Measurements from ENCODE around the gene PLEKHM2. TPM values are rescaled to one million over a fixed set of nuclear protein-coding genes. Genes with fewer than 3 reads are reported as not detected.

Gene PLEKHM2
- total and polyA plus RNA-seq, 5 donors from 2014 or later: 3.2 to 71.8 (median 4.2) TPM

- no peak for ATAC-seq (ENCODE audit: low read depth in 2 of 2)
Measured at GRCh38 chr1:15734296-15734695, 50.2 kb downstream of the PLEKHM2 start.

GRCh38 chr1:15734901-15735300 lies 50.8 kb downstream of the PLEKHM2 start:
- no peak for DNase-seq

More at GRCh38 chr1:15734296-15734695, 50.2 kb downstream of the PLEKHM2 start:
- Mint-ChIP-seq H3K36me3 (peaks cover 11% of the 10 kb centered on the region), H3K4me3 (no peak overlapping the region), H3K27me3 (no peaks in the 10 kb centered on the region), H3K27ac (no peak overlapping the region), H3K4me1 (no peaks in the 10 kb centered on the region), H3K9me3 (no peaks in the 10 kb centered on the region)
- Histone ChIP-seq H3K27me3 (ENCODE audit: control insufficient read depth, insufficient read depth, low read length) (no peaks in the 10 kb centered on the region), H3K4me3 (ENCODE audit: low read depth, low read length) (no peak overlapping the region), H3K36me3 (ENCODE audit: control insufficient read depth, insufficient read depth, low read length) (peaks cover 15% of the 10 kb centered on the region), H3K27ac (ENCODE audit: insufficient read depth, low read length, poor library complexity, severe bottlenecking) (no peak overlapping the region), H3K4me1 (ENCODE audit: control insufficient read depth, insufficient read depth, low read length, poor library complexity, severe bottlenecking) (no peaks in the 10 kb centered on the region), H3K9me3 (ENCODE audit: control insufficient read depth in 2 of 2, low read length in 2 of 2) (no peaks in the 10 kb centered on the region)
- no peak for DNase-seq

DNA sequence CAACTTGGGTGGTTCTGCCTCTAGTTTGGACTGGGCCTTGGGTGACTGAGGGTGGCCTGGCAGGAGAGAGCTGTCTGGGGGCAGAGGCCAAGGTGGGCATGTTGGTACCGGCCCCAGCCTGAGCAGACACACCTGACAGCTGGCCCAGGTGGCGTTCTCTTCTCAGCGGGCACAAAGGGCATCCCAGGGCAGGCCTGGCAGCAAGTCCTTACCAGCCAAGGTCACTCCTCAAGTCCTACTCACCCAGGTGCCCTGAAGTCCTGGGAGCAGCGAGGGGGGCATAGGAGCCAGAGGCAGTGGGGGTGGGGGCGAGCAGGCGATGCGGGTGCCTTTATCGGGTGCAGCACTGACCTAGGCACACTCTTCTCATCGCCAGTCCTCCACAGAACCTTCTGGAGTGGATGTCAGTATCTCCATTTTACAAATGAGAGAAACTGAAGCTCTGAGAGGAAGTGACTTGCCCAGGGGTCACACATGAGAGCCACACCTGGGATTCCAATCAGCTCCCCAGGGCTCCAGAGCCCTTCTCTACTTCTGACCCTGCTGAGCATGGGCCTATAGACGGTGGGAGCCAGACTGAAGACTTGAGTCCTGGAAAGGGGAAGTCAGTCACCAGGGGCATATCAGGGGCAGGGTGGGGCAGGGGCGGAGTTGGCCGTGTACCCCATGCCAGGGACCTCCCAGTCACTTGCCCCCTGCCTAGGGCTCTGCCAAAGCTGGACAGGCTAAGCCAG lies 51.4 kb downstream of the PLEKHM2 start:
- Histone ChIP-seq H3K27me3 (ENCODE audit: control insufficient read depth, insufficient read depth, low read length) (no peaks in the 10 kb centered on the region), H3K4me3 (ENCODE audit: low read depth, low read length) (no peak overlapping the region), H3K27ac (ENCODE audit: insufficient read depth, low read length, poor library complexity, severe bottlenecking) (no peak overlapping the region), H3K4me1 (ENCODE audit: control insufficient read depth, insufficient read depth, low read length, poor library complexity, severe bottlenecking) (no peaks in the 10 kb centered on the region), H3K9me3 (ENCODE audit: control insufficient read depth in 2 of 2, low read length in 2 of 2) (no peaks in the 10 kb centered on the region), H3K36me3 (ENCODE audit: control insufficient read depth, insufficient read depth, low read length) (peaks cover 15% of the 10 kb centered on the region)
- H3K4me3 Mint-ChIP-seq: no peak overlapping the region
- H3K27ac Mint-ChIP-seq: no peak overlapping the region
- H3K4me1 Mint-ChIP-seq: no peaks in the 10 kb centered on the region
- peak in 1 of 2 donors; percentile 23 for ATAC-seq (ENCODE audit: low read depth in 2 of 2)
- H3K27me3 Mint-ChIP-seq: no peaks in the 10 kb centered on the region
- H3K36me3 Mint-ChIP-seq: peaks cover 6% of the 10 kb centered on the region
- no peak for DNase-seq
- no peaks in the 10 kb centered on the region for H3K9me3 Mint-ChIP-seq

More at GRCh38 chr1:15734901-15735300, 50.8 kb downstream of the PLEKHM2 start:
- no peak overlapping the region for H3K27ac Mint-ChIP-seq
- ATAC-seq (ENCODE audit: low read depth in 2 of 2): no peak
- no peaks in the 10 kb centered on the region for H3K4me1 Mint-ChIP-seq
- Histone ChIP-seq H3K27ac (ENCODE audit: insufficient read depth, low read length, poor library complexity, severe bottlenecking) (no peak overlapping the region), H3K4me1 (ENCODE audit: control insufficient read depth, insufficient read depth, low read length, poor library complexity, severe bottlenecking) (no peaks in the 10 kb centered on the region), H3K36me3 (ENCODE audit: control insufficient read depth, insufficient read depth, low read length) (peaks cover 15% of the 10 kb centered on the region), H3K27me3 (ENCODE audit: control insufficient read depth, insufficient read depth, low read length) (no peaks in the 10 kb centered on the region), H3K9me3 (ENCODE audit: control insufficient read depth in 2 of 2, low read length in 2 of 2) (no peaks in the 10 kb centered on the region), H3K4me3 (ENCODE audit: low read depth, low read length) (no peak overlapping the region)
- no peaks in the 10 kb centered on the region for H3K27me3 Mint-ChIP-seq
- no peaks in the 10 kb centered on the region for H3K9me3 Mint-ChIP-seq
- H3K36me3 Mint-ChIP-seq: peaks cover 6% of the 10 kb centered on the region
- no peak overlapping the region for H3K4me3 Mint-ChIP-seq

DNA sequence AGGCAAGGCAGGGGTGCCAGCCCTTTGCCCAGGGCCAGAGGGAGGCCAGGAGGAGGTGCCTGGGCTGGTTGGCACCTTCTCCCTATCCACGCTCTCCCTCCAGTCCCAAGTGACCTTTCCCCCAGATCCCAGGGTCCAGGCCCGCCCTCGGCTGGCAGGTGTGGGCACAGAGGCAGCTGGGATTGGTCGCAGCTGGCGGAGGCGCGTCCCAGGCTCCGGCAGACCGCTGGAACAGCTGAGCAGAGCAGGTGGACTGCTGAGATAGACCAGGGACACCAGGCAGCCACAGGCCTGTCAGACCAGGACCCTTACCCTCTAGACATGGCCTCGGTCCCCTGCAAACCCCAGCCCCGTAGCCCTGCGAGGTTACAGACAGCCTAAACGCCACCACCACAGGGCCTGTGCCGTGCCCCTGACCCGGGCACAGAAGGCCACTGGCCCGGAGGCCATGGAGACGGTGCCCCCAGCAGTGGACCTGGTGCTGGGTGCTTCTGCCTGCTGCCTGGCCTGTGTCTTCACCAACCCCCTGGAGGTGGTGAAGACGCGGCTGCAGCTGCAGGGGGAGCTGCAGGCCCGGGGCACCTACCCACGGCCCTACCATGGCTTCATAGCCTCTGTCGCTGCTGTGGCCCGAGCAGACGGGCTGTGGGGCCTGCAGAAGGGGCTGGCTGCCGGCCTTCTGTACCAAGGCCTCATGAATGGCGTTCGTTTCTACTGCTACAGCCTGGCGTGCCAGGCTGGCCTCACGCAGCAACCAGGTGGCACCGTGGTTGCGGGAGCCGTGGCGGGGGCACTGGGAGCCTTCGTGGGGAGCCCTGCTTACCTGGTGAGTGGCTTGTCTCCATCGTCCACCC lies 52.1 kb downstream of the PLEKHM2 start, which contains the start of gene SLC25A34:
Gene SLC25A34, plus strand, starts transcription at position 221 of the 854 bp plus-strand sequence. Its CDS starts 228 bp downstream, at position 449.
- DNase-seq (no peak), ATAC-seq (ENCODE audit: low read depth in 2 of 2) (no peak)
- Histone ChIP-seq H3K4me1 (ENCODE audit: control insufficient read depth, insufficient read depth, low read length, poor library complexity, severe bottlenecking) (peaks cover under 1% of the 10 kb centered on the region), H3K27ac (ENCODE audit: insufficient read depth, low read length, poor library complexity, severe bottlenecking) (no peak within 1 kb of the TSS), H3K36me3 (ENCODE audit: control insufficient read depth, insufficient read depth, low read length) (peaks cover 9% of the 10 kb centered on the region), H3K9me3 (ENCODE audit: control insufficient read depth in 2 of 2, low read length in 2 of 2) (no peaks in the 10 kb centered on the region), H3K4me3 (ENCODE audit: low read depth, low read length) (no peak within 1 kb of the TSS), H3K27me3 (ENCODE audit: control insufficient read depth, insufficient read depth, low read length) (no peaks in the 10 kb centered on the region)
- Mint-ChIP-seq H3K4me3 (no peak within 1 kb of the TSS), H3K27me3 (no peaks in the 10 kb centered on the region), H3K4me1 (peaks cover 0 to under 1% (median 0%) of the 10 kb centered on the region in 4 donors), H3K36me3 (peaks cover 6% of the 10 kb centered on the region), H3K27ac (no peak within 1 kb of the TSS), H3K9me3 (no peaks in the 10 kb centered on the region)

- no peak overlapping the region for H3K27ac Mint-ChIP-seq
- Histone ChIP-seq H3K27me3 (ENCODE audit: control insufficient read depth, insufficient read depth, low read length) (no peaks in the 10 kb centered on the region), H3K4me1 (ENCODE audit: control insufficient read depth, insufficient read depth, low read length, poor library complexity, severe bottlenecking) (peaks cover 4% of the 10 kb centered on the region), H3K9me3 (ENCODE audit: control insufficient read depth in 2 of 2, low read length in 2 of 2) (no peaks in the 10 kb centered on the region), H3K36me3 (ENCODE audit: control insufficient read depth, insufficient read depth, low read length) (peaks cover 9% of the 10 kb centered on the region), H3K27ac (ENCODE audit: insufficient read depth, low read length, poor library complexity, severe bottlenecking) (no peak overlapping the region), H3K4me3 (ENCODE audit: low read depth, low read length) (no peak overlapping the region)
- no peak overlapping the region for H3K4me3 Mint-ChIP-seq
- no peak for DNase-seq
- ATAC-seq (ENCODE audit: low read depth in 2 of 2): no peak
- H3K9me3 Mint-ChIP-seq: no peaks in the 10 kb centered on the region
- H3K4me1 Mint-ChIP-seq: peaks cover 0 to 5% (median 0%) of the 10 kb centered on the region in 4 donors
- no peaks in the 10 kb centered on the region for H3K27me3 Mint-ChIP-seq
- peaks cover 6% of the 10 kb centered on the region for H3K36me3 Mint-ChIP-seq
Measured at GRCh38 chr1:15736892-15737261, 52.8 kb downstream of the PLEKHM2 start.

DNA sequence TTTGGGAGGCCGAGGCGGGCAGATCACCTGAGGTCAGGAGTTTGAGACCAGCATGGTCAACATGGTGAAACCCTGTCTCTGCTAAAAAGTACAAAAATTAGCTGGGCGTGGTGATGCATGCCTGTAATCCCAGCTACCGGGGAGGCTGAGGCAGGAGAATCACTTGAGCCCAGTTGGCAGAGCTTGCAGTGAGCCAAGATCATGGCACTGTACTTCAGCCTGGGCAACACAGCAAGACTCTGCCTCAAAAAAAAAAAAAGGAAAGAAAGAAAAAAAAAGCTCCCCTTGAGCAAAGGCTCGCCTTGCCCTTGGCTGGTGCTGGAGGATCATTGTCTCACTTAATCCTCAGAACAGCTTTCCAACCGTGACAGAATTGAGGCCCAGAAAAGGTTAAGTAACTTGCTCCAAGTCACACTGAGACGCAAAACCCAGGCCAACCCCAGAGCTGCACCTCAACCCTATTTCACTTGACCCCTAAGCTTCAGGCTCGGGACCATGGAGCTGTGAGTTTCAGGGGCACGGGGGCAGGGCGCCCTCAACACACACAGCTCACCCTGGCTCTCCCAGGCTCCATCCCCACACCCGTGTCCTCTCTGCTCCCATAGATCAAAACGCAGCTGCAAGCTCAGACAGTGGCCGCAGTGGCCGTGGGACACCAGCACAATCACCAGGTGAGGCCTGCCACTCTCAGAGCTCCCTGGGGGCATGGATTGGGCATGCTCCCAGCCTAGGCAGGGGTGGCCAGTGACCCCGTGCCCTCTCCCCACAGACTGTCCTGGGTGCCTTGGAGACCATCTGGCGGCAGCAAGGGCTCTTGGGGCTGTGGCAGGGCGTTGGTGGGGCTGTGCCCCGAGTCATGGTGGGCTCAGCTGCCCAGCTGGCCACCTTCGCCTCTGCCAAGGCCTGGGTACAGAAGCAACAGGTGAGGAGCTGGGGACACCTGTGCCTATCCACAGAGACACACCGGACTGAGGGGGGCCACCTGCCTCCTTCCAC lies 53.5 kb downstream of the PLEKHM2 start:
- H3K4me3 Mint-ChIP-seq: no peak overlapping the region
- ATAC-seq (ENCODE audit: low read depth in 2 of 2): no peak
- H3K27me3 ChIP-seq (ENCODE audit: control insufficient read depth, insufficient read depth, low read length): no peaks in the 10 kb centered on the region
- no peak overlapping the region for H3K27ac Mint-ChIP-seq
- peaks cover 6% of the 10 kb centered on the region for H3K36me3 Mint-ChIP-seq
- H3K4me1 ChIP-seq (ENCODE audit: control insufficient read depth, insufficient read depth, low read length, poor library complexity, severe bottlenecking): peaks cover 4% of the 10 kb centered on the region
- no peaks in the 10 kb centered on the region for H3K27me3 Mint-ChIP-seq
- H3K4me1 Mint-ChIP-seq: peaks cover 0 to 5% (median 0%) of the 10 kb centered on the region in 4 donors
- H3K36me3 ChIP-seq (ENCODE audit: control insufficient read depth, insufficient read depth, low read length): peaks cover 5% of the 10 kb centered on the region
- no peaks in the 10 kb centered on the region for H3K9me3 Mint-ChIP-seq
- DNase-seq: no peak
- H3K27ac ChIP-seq (ENCODE audit: insufficient read depth, low read length, poor library complexity, severe bottlenecking): no peak overlapping the region
- no peaks in the 10 kb centered on the region for H3K9me3 ChIP-seq (ENCODE audit: control insufficient read depth in 2 of 2, low read length in 2 of 2)
- no peak overlapping the region for H3K4me3 ChIP-seq (ENCODE audit: low read depth, low read length)

Data from CD4-positive, CD25-positive, alpha-beta regulatory T cell (primary cell).